Ishikawa (cell line): ENCODE data around the gene CIZ1.

Source experiments
- CEBPB ChIP-seq: IDR thresholded peaks from 2 replicates; pipeline ENCODE4 v1.6.1; 2012
- CREB1 ChIP-seq: IDR thresholded peaks from 2 replicates; pipeline ENCODE4 v1.6.1; 2012; ENCODE audit warnings: low read depth
- EGR1 ChIP-seq: IDR thresholded peaks from 2 replicates; pipeline ENCODE4 v1.6.1; 2012
- EP300 ChIP-seq: IDR thresholded peaks from 2 replicates; pipeline ENCODE4 v1.6.1; 2012; ENCODE audit warnings: borderline replicate concordance
- FOXM1 ChIP-seq: IDR thresholded peaks from 2 replicates; pipeline ENCODE4 v1.6.1; 2012; ENCODE audit warnings: low read depth, borderline replicate concordance
- MAX ChIP-seq: IDR thresholded peaks from 2 replicates; pipeline ENCODE4 v1.6.1; 2012
- NFIC ChIP-seq: IDR thresholded peaks from 2 replicates; pipeline ENCODE4 v1.6.1; 2012
- RAD21 ChIP-seq: IDR thresholded peaks from 2 replicates; pipeline ENCODE4 v1.6.1; 2012; ENCODE audit warnings: low read depth
- REST ChIP-seq: IDR thresholded peaks from 2 replicates; pipeline ENCODE4 v1.6.1; 2012; ENCODE audit warnings: low read depth, mild to moderate bottlenecking
- TAF1 ChIP-seq: IDR thresholded peaks from 2 replicates; pipeline ENCODE4 v1.6.1; 2012; ENCODE audit warnings: low read depth, mild to moderate bottlenecking
- TCF12 ChIP-seq: IDR thresholded peaks from 2 replicates; pipeline ENCODE4 v1.6.1; 2012; ENCODE audit warnings: low read depth
- TEAD4 ChIP-seq: IDR thresholded peaks from 2 replicates; pipeline ENCODE4 v1.6.1; 2012
- USF1 ChIP-seq: IDR thresholded peaks from 2 replicates; pipeline ENCODE4 v1.6.1; 2012
- YY1 ChIP-seq: IDR thresholded peaks from 2 replicates; pipeline ENCODE4 v1.6.1; 2012; ENCODE audit warnings: low read depth
- ZBTB7A ChIP-seq: IDR thresholded peaks from 2 replicates; pipeline ENCODE4 v1.6.1; 2012; ENCODE audit warnings: low read depth

CIZ1 gene

GRCh38 chr9:128120061-128120740, 71.2 kb downstream of the CIZ1 start:
- no peak for TF ChIP-seq ZBTB7A

- no peak for TF ChIP-seq CREB1
- no peak for TF ChIP-seq CEBPB
- TF ChIP-seq NFIC, result no peak
- TF ChIP-seq REST, result no peak
- TF ChIP-seq EP300, result no peak
- no peak for TF ChIP-seq USF1
- TF ChIP-seq TEAD4, result no peak
- TF ChIP-seq ZBTB7A, result no peak
- no peak for TF ChIP-seq RAD21
- no peak for TF ChIP-seq FOXM1
- no peak for TF ChIP-seq TAF1
- TF ChIP-seq MAX, result no peak
These were observed 72.3 kb downstream of the CIZ1 start for GRCh38 chr9:128118971-128119665.

GRCh38 chr9:128118472-128118857, 72.9 kb downstream of the CIZ1 start:
- TF ChIP-seq TAF1 (no peak), EGR1 (no peak), CREB1 (no peak), NFIC (no peak), RAD21 (no peak), TEAD4 (no peak), MAX (no peak), EP300 (no peak), REST (no peak), ZBTB7A (no peak), CEBPB (no peak), YY1 (no peak), FOXM1 (no peak), USF1 (no peak), TCF12 (no peak)

- TF ChIP-seq RAD21, result peak; percentile 99
- no peak; the same call in 1 of the 2 replicates for TF ChIP-seq CEBPB
- TF ChIP-seq ZBTB7A, result no peak
- no peak for TF ChIP-seq EP300
- TF ChIP-seq MAX, result peak; percentile 50
- peak; percentile 57; the same call in 1 of the 2 replicates for TF ChIP-seq TCF12
- no peak for TF ChIP-seq REST
- TF ChIP-seq NFIC, result peak; percentile 31; the same call in 1 of the 2 replicates
- TF ChIP-seq FOXM1, result no peak
- TF ChIP-seq TAF1, result no peak
- no peak for TF ChIP-seq USF1
- peak; percentile 53; the same call in 1 of the 2 replicates for TF ChIP-seq YY1
- peak; percentile 56 for TF ChIP-seq TEAD4
These were observed 73.5 kb downstream of the CIZ1 start for GRCh38 chr9:128117613-128118471.
